ENCODE measurements around the gene WBP2.
"Not testable (repeated sequence)": the region's sequence is repeated elsewhere in the genome, so short reads cannot be mapped to it uniquely, and the experiment has no call there.

The WBP2 gene

GRCh38 chr17:75889454-75889853 is 34.3 kb upstream of the WBP2 start:
- DNase-seq (ENCODE audit: low spot score) = peak; percentile 57

GRCh38 chr17:75888484-75888883 is 33.3 kb upstream of the WBP2 start:
- DNase-seq (ENCODE audit: low spot score) = no peak

GRCh38 chr17:75885860-75886259 is 30.7 kb upstream of the WBP2 start:
- DNase-seq (ENCODE audit: low spot score) = not testable (repeated sequence)

GRCh38 chr17:75885431-75885830 is 30.3 kb upstream of the WBP2 start:
- no peak for DNase-seq (ENCODE audit: low spot score)

- no peak for DNase-seq (ENCODE audit: low spot score)
Measured at GRCh38 chr17:75881678-75882454, 26.7 kb upstream of the WBP2 start.

GRCh38 chr17:75880266-75880665 is 25.1 kb upstream of the WBP2 start:
- no peak for DNase-seq (ENCODE audit: low spot score)

GRCh38 chr17:75878174-75878998 is 23.3 kb upstream of the WBP2 start, which contains the start of gene TRIM47:
TRIM47 (minus strand) TSS chr17:75878581; CDS start chr17:75878548, 33 bp downstream.
- peak; percentile 76 for DNase-seq (ENCODE audit: low spot score)

- peak; percentile 77 for DNase-seq (ENCODE audit: low spot score)
Measured at GRCh38 chr17:75877752-75878173, 22.6 kb upstream of the WBP2 start.

- peak; percentile 93 for DNase-seq (ENCODE audit: low spot score)
Measured at GRCh38 chr17:75876938-75877751, 22.0 kb upstream of the WBP2 start.

GRCh38 chr17:75876190-75876937 is 21.2 kb upstream of the WBP2 start:
- DNase-seq (ENCODE audit: low spot score) = no peak

GRCh38 chr17:75875940-75876189 is 20.7 kb upstream of the WBP2 start:
- no peak for DNase-seq (ENCODE audit: low spot score)

GRCh38 chr17:75875182-75875939 is 20.2 kb upstream of the WBP2 start:
- DNase-seq (ENCODE audit: low spot score) = no peak

GRCh38 chr17:75874323-75875181 is 19.4 kb upstream of the WBP2 start:
- no peak for DNase-seq (ENCODE audit: low spot score)

- DNase-seq (ENCODE audit: low spot score) = no peak
Measured at GRCh38 chr17:75873587-75874322, 18.6 kb upstream of the WBP2 start.

- peak; percentile 26 for DNase-seq (ENCODE audit: low spot score)
Measured at GRCh38 chr17:75872434-75873351, 17.6 kb upstream of the WBP2 start.

GRCh38 chr17:75870228-75870627 is 15.1 kb upstream of the WBP2 start:
- not testable (repeated sequence) for DNase-seq (ENCODE audit: low spot score)

GRCh38 chr17:75869282-75870141 is 14.4 kb upstream of the WBP2 start:
- DNase-seq (ENCODE audit: low spot score) = no peak

All from RKO (cell line).